Gastroesophageal sphincter (tissue), 4 donors: ENCODE data around the gene HOXB4. TPM values are rescaled to one million over a fixed set of nuclear protein-coding genes. Genes with fewer than 3 reads are reported as not detected.

Source experiments
- ATAC-seq: fragments of 150-250 bp; one replicate; pipeline ENCODE4 v1.9.1; 2016; ENCODE audit warnings: mild to moderate bottlenecking, moderate library complexity
- H3K27ac ChIP-seq, 4 donors: fragments of 200-600 bp; sonication (generic) in 3 of 4; 1 replicate in 3 of 4; 2 replicates in 1 of 4; pipeline ENCODE4 v1.5.1; 2016 to 2019
- H3K27me3 ChIP-seq: fragments of 200-600 bp; sonication (generic); one replicate; pipeline ENCODE4 v1.5.1; 2019
- H3K36me3 ChIP-seq, 2 donors: fragments of 200-600 bp; sonication (generic); one replicate each; pipeline ENCODE4 v1.5.1; 2019; ENCODE audit warnings: control low read depth in 1 of 2
- H3K4me1 ChIP-seq, 3 donors: fragments of 200-600 bp; sonication (generic); 1 replicate in 2 of 3; 2 replicates in 1 of 3; pipeline ENCODE4 v1.5.1; 2016 to 2019; ENCODE audit warnings: control low read depth in 2 of 3
- H3K4me3 ChIP-seq, 2 donors: fragments of 200-600 bp; sonication (generic); one replicate each; pipeline ENCODE4 v1.5.1; 2019; ENCODE audit warnings: mild to moderate bottlenecking in 1 of 2, moderate library complexity in 1 of 2
- H3K9me3 ChIP-seq, 3 donors: fragments of 200-600 bp; sonication (generic); one replicate each; pipeline ENCODE4 v1.5.1; 2017 to 2019; ENCODE audit warnings: control low read depth in 2 of 3
- EP300 ChIP-seq: sonication (generic); formaldehyde crosslinking; IDR thresholded peaks from one replicate; pipeline ENCODE4 v1.6.1; 2017; ENCODE audit warnings: antibody characterized with exemption, mild to moderate bottlenecking
- POLR2A ChIP-seq, 2 donors: fragments of 450-650 bp; IDR thresholded peaks; one replicate each; pipeline ENCODE4 v1.6.1; 2017; ENCODE audit warnings: antibody characterized with exemption in 2 of 2, mild to moderate bottlenecking in 2 of 2, moderate library complexity in 1 of 2
- POLR2AphosphoS5 ChIP-seq: sonication (generic); formaldehyde crosslinking; IDR thresholded peaks from one replicate; pipeline ENCODE4 v1.6.1; 2017; ENCODE audit warnings: antibody characterized with exemption
- WGBS, 2 donors: methylation state at CpG; one replicate each; pipeline ENCODE4 v1.1.5; 2018; ENCODE audit warnings: low coverage in 1 of 2; 5-methylcytosine and 5-hydroxymethylcytosine counted together
- total RNA-seq, 4 donors: library from RNA; depleted of rRNA; stranded (reverse); fragments of >200 nt; gene quantifications; one replicate each; pipeline ENCODE4 v1.1.0, GENCODE V29; 2016
- TF ChIP-seq, protein P1 (sequence below), 4 experiments: fragments of 200-600 bp in 2 of 4; fragments of 450-650 bp in 2 of 4; sonication (generic) in 1 of 4; IDR thresholded peaks; one replicate each; pipeline ENCODE4 v1.5.1; 2017 to 2019; ENCODE audit warnings: antibody characterized with exemption in 4 of 4, mild to moderate bottlenecking in 2 of 4, moderate library complexity in 2 of 4

HOXB4 gene
- total RNA-seq, 4 donors from 2014 or later, result 3.0 to 12.9 (median 6.9) TPM

DNA sequence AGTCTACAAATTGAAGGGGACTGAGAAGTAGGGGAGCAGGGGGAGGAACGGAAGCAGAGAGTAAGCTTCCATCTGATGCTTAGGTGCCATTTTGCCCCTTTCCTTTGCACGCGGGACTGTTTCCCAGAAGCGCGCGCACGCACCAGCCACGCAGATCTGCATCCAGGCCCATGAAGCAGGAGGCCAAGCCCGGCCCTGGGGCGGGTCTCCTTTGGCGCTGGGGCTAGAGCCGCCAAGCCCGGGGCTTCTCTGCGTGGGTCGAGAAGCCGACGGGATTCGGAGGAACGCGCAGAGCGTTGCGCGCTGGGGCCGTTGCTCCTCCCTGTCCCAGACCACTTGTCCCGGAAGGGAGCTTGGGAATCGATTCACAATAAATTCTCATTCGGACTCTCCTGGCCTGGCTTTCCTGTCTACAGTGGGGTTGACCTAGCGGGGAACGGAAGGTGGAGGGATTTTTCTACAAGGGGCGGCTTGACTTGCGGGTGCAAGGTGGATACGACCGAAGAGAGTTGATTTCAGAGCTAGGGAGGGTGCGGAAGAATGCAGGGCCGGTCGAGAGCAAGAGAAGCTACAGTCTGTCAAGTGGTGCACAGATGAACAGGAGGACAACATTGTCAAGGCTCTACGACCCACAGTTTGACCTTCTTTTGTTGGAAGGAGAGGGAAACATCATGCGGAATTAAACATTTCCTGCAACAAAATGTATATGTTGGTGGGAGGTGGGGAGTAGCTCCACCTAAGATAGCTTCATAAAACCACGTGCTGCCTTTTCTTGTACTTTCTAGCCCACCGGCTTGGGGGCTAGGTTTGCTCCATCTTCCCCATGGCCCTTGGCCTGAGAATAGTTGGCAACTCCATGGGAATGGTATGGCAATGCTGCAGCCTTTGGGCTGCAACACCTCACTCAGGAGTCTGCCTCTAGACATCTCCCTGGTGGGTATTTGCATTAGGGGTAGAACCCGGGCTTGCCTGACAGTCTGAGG is 43.6 kb upstream of the HOXB4 start:
- ATAC-seq, result no peak
- WGBS, 2 donors, result 8 to 13% methylated on average over 10 of the region's 41 CpGs
- no peak for TF ChIP-seq POLR2AphosphoS5
- TF ChIP-seq EP300, result no peak
- TF ChIP-seq, protein P1, sequence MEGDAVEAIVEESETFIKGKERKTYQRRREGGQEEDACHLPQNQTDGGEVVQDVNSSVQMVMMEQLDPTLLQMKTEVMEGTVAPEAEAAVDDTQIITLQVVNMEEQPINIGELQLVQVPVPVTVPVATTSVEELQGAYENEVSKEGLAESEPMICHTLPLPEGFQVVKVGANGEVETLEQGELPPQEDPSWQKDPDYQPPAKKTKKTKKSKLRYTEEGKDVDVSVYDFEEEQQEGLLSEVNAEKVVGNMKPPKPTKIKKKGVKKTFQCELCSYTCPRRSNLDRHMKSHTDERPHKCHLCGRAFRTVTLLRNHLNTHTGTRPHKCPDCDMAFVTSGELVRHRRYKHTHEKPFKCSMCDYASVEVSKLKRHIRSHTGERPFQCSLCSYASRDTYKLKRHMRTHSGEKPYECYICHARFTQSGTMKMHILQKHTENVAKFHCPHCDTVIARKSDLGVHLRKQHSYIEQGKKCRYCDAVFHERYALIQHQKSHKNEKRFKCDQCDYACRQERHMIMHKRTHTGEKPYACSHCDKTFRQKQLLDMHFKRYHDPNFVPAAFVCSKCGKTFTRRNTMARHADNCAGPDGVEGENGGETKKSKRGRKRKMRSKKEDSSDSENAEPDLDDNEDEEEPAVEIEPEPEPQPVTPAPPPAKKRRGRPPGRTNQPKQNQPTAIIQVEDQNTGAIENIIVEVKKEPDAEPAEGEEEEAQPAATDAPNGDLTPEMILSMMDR (IDR thresholded peaks at IDR 0.05), result no peak
- no peak for TF ChIP-seq POLR2A (IDR thresholded peaks at IDR 0.05)
- Histone ChIP-seq H3K27me3 (peaks cover 99% of the 10 kb centered on the region), H3K27ac (no peak overlapping the region), H3K9me3 (no peaks in the 10 kb centered on the region), H3K4me1 (peaks cover 0 to 37% (median 20%) of the 10 kb centered on the region in 3 donors), H3K4me3 (no peak overlapping the region), H3K36me3 (no peaks in the 10 kb centered on the region)

DNA sequence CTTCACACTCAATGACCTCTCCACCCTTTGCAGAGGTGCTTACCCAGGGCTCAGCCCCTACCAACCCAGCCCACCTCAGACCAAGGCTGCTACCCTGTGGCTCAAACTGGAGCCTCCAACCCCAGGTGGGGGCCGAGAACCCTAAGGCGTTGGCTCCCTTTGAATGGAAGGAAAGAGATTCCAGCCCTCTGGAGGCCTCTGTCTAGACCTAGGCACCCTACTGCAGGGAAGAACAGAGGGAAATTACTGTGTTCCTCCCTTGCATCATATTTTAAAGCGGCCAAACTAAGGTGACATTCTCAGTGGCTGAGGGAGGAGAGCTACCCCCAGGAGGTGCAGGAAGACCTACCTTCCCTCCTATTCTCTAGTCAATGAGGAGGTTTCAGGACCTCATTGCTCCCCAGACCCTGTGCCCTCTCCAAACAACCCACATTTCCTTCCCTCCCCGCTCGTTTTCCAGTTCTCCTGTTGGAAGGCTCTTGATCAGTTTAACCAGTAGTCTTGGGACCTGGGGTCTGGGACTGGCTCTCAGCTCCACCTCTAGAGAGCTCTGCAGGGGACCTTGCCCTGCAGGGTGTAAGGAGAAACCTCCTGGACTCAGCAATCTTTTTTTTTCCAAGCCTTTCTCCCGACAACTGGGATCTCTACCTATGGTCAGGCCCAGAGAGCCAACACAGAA is 42.5 kb upstream of the HOXB4 start:
- Histone ChIP-seq H3K27me3 (peaks cover 99% of the 10 kb centered on the region), H3K4me1 (peaks cover 0 to 26% (median 9%) of the 10 kb centered on the region in 3 donors), H3K36me3 (no peaks in the 10 kb centered on the region), H3K27ac (no peak overlapping the region), H3K9me3 (no peaks in the 10 kb centered on the region), H3K4me3 (no peak overlapping the region)
- TF ChIP-seq POLR2AphosphoS5 (no peak), EP300 (no peak), POLR2A (IDR thresholded peaks at IDR 0.05) (no peak)
- TF ChIP-seq, protein P1 (IDR thresholded peaks at IDR 0.05), result no peak
- WGBS, 2 donors, result 29 to 45% methylated on average over 3 of the region's 6 CpGs
- no peak for ATAC-seq

DNA sequence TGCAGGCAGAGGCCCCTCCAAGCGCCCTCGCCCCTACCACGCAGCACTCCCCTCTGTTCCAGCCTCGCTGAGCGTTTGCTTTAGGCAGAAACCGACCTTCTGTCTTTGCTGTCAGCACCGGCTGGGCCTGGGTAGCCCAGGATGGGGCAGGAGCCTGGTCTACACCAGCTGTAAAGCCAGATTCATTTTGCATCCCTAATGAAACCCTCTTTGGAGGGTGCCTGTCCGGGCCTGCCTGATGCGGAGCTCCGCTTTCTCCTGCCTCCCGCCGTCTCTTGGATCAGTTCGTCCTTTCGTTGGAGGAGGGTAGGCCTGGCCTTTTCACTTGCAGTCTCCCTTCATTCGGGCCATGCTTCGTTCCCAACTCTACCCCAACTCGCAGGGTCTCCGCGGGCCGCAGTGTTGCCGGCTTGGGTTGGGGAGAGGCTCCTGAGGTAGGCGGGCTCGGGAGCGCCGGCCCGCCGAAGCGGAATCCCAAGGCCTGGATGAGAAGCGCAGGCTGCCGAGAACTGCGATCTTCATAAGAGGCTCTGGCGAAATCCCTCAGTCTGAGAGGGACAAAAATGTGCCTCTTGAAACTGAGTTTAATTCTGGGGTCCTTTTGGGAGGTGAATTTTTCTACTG is 41.8 kb upstream of the HOXB4 start:
- H3K36me3 ChIP-seq, result no peaks in the 10 kb centered on the region
- no peaks in the 10 kb centered on the region for H3K9me3 ChIP-seq
- 23% methylated on average over 10 of the region's 32 CpGs; no CpG with 5 or more reads in 1 of the 2 donors for WGBS, 2 donors
- H3K4me3 ChIP-seq, result no peak overlapping the region
- no peak overlapping the region for H3K27ac ChIP-seq
- H3K27me3 ChIP-seq, result peaks cover 99% of the 10 kb centered on the region
- ATAC-seq, result no peak
- H3K4me1 ChIP-seq, result peaks cover 0 to 20% (median 3%) of the 10 kb centered on the region in 3 donors
- no peak for TF ChIP-seq POLR2A (IDR thresholded peaks at IDR 0.05)
- TF ChIP-seq POLR2AphosphoS5, result no peak
- TF ChIP-seq EP300, result no peak
- TF ChIP-seq, protein P1 (IDR thresholded peaks at IDR 0.05), result no peak

DNA sequence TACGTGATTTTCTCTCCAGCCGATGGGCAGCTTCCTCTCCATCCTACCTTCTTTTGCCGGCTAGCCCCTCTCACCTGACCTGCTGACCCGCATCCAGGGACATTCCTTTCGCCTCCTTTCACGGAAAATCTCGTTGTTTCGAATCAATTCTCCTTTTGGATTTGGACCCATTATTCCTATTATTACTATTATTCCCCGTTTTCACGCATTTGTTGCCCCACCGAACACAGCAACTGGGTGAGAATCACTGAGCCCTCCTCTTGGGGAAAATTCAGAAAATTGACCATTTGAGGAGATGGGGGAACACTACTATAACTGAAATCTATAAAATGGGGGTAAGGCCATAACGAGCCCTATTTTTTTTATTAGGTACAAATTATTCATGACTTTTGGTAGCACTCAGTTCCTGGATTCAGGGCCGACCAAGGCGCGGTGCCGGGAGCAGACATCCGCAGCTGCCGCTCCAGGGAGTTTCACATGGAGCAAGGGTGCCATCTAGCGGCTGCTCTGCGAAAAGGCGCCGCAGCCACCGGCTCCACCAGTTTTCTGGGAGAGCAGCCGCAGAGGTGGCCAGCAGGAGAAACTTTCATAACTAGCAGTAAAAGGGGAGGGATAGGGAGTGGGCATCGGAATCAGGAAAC is 40.2 kb upstream of the HOXB4 start:
- Histone ChIP-seq H3K9me3 (no peaks in the 10 kb centered on the region), H3K4me1 (peaks cover 0 to 30% (median 0%) of the 10 kb centered on the region in 3 donors), H3K4me3 (no peak overlapping the region), H3K27ac (no peak overlapping the region), H3K27me3 (peaks cover 99% of the 10 kb centered on the region), H3K36me3 (no peaks in the 10 kb centered on the region)
- TF ChIP-seq, protein P1 (IDR thresholded peaks at IDR 0.05), result peak in 3 of 4 experiments; percentile 97 to 98 (median 98)
- TF ChIP-seq POLR2AphosphoS5 (peak; percentile 12), POLR2A (IDR thresholded peaks at IDR 0.05) (no peak)
- peak; percentile 85 for ATAC-seq
- 0 to 4% methylated on average over 6 to 19 of the region's 25 CpGs for WGBS, 2 donors
